Inflammatory macrophage treated with lipopolysaccharide for 4 hours (primary cell): ENCODE results near the gene KCND2.

Source experiments
- DNase-seq: peaks from one replicate; pipeline ENCODE4 v3.0.0-alpha.2; 2020

KCND2 gene

DNA sequence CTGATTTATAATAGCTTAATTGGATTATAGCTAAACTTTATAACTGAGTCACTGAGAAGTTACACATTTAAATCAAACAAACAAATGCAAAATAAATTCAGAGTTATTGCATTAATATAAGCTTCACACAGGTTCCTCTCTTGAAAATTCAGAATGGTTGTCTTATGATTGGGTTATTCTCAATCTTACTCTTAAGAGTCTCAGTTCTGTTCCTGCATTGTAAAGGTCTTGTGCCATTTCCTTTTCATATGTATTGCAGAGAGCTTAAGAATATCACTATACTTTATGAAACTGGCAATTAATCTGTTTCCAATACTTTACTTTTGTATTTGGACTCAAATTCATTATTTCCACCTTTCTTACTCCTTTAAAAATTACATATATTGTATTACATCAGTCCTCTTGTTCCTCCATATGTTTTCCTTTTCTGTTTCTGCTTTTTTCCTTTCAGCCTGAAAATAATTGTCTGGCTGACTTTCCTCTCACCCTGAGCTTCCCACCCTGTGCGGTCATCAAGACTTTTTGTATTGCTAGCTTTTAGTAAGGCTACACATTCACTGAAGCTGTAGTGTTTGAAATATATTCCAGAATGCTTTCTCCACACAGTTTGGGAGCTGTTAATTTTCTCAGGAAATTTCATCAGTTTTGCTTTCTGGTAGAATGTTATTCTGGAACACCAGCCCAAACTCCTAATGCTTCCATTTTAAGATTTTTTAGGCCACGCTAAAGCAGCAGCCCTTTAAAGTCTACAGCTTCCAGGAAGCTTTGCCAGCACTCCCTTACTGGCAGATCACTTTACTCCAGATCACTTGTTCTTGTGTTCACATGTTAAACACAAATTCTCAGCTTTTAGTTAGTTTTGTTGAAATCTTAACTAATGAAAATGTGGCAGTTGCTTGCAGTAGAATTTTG lies 139.4 kb downstream of the KCND2 start:
- no peak for DNase-seq

DNA sequence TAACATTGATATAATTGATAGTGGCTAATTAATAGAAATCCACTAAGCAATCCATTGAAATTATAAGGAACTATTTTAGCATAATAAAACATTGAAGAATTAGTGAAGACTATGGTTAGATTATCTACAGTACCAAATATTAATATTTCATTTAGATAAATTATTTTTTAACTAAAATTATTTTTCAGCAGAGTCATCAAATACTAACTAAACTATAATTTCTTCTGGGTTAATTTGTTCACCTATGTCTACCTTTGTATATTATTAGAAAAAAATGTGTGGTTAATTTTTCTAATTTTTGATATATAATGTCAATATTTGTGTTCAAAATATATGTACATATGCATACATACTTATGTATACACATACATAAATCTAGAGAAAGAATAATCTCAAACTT lies 140.2 kb downstream of the KCND2 start:
- no peak for DNase-seq

DNA sequence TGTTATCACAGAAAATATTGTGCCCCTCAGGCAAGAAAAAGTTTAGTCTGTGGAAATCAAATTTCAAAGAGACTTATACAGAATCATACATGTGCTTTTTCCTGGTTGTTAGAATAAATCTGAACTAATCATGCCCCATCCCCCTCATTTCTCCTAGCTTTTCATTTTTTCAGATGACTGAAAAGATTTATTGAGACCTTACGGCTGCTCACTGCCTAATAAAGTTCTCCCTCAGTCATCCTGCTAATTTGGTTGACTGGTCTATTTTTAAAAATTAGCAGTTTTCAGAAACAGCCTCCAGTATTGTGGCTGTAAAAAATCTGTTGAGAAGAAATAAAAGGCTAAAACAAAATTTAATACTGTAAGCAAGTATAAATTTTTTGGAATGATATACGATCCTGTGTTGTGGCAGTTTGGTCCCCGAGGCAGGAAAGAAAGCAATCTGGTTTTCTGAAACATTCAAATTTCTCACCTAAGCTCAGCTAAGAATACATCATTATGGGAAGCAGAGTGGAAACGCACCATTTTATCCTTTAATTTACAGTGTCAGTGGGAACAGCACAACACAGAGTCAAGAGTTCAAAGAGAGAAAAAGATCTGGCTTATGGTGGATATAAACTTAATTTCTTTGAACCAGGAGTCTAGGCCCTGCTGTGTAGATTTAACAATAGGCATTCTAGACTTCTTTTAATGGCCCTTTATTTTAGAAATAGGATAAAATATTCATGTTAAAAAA lies 144.4 kb downstream of the KCND2 start:
- DNase-seq = no peak

DNA sequence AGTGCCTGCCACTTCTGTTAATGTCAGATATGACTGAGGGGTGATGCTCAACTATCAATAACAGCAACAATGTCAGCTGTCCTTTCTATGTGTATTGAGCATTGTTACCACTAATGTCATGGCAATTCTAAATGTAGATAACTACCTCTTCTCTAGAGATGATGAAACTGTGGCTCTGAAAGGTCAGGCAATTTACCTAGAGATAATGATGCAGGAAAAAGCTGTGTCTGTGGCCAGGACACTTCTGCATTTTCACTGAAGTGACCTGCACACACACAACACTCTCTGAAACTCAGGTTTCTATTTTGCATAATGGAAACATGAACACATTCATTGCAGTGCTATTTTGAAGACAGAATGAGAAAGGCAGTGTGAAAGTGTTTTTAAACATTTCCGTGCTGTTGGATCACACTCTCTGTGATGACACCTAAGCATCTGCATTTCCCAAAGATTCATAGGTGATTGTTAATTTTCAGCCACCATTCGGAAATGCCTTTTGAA lies 148.2 kb downstream of the KCND2 start:
- no peak for DNase-seq

DNA sequence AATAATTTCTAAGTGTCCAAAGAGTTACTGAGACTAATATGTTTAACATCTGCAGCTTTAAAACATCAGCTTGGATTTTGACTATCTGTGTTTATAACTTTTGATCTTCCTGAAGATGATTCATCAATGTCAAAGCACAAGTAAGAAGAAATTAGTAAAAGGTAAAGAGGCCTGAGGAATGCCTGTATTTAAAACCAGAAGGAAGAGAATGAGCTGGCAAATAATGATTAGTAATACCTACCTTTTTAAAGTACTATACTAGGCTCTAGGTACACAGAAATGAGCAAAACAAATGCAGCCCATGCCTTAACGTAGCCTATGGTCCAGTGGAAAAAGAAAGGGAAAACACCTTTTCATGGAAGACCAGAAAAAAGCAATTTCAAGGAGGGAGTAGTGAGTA lies 158.0 kb downstream of the KCND2 start:
- no peak for DNase-seq

DNA sequence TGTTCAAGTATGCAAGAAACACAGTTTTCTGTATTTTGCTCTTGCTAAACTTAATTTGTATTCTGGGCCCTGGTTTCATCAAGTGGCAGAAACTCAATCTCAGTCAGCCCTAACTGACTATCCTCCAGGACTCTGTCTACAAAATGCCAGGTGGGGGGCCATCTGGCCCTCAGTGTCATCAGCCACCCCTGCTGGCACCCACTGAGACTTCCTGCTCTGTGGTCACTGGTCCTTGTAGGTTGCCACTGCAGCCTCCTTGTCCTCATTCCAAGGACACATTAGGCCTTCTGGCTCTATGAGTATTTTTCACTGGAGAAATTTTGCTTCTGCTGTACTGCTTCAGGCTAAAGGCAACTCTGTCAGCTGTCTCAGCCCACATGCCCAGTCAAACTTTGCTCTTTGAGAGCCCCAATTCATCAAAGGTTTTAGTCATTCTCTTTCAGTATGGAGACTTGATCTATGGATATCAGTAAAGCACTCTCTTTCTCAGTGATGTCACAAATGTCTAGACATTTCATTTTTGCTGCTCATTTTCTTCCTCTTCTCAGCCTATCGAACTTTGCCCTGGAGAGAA lies 163.6 kb downstream of the KCND2 start:
- no peak for DNase-seq

DNA sequence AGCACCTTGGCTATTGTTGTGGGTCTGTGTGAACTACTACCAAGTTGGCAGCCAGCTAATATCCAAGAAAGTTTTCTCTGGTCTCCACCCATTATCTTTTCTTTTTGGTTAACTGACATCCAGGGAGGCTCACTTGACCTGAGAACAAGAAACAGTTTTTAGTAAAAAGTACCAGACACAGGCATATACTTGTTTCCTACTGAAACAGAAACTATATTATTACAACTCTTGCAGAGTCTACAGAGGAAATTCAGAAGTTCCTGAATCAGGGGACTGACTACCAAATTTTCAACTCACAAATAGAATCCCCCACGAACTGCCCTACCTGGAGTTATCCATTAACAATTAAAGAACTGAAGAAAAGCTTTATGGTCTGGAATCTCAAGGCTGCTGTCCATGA lies 168.9 kb downstream of the KCND2 start:
- no peak for DNase-seq

GRCh38 chr7:120442838-120443237 lies 169.9 kb downstream of the KCND2 start:
- no peak for DNase-seq

GRCh38 chr7:120444650-120445049 lies 171.7 kb downstream of the KCND2 start:
- no peak for DNase-seq

- DNase-seq = no peak
Observed at GRCh38 chr7:120445276-120445675, 172.3 kb downstream of the KCND2 start.

DNA sequence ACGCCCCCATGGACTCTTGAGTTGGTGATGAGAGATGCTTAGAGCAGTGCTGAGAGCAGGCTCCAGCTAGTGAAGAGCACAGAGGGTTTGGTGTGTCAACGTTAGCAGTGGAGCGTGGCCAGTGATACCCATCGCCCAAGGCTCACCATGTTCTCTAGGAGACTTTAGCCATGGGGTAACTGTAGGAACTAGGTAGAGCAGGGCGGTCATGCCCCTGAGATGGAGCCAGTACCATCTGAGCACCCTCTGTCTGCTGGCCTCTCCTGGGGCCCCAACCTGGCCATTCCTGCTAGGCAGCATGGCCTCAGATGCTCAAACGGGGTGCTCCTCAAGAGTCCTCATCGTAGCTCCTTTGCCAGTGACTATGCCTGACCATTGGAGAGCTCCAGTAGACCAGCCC lies 179.7 kb downstream of the KCND2 start:
- DNase-seq = no peak

DNA sequence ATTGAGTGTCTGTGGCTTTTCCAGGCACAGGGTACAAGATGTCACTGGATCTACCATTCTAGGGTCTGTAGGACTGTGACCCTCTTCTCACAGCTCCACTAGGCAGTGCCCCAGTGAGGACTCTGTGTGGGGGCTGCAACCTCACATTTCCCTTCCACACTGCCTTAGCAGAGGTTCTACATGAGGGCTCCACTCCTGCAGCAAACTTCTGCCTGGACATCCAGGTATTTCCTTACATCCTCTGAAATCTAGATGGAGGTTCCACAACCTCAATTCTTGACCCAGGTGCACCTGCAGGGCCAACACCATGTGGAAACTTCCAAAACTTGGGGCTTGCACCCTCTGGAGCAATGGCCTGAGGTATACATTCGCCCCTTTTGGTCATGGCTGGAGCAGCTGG lies 183.7 kb downstream of the KCND2 start:
- DNase-seq = no peak

GRCh38 chr7:120460949-120461348 lies 188.0 kb downstream of the KCND2 start:
- DNase-seq = no peak

DNA sequence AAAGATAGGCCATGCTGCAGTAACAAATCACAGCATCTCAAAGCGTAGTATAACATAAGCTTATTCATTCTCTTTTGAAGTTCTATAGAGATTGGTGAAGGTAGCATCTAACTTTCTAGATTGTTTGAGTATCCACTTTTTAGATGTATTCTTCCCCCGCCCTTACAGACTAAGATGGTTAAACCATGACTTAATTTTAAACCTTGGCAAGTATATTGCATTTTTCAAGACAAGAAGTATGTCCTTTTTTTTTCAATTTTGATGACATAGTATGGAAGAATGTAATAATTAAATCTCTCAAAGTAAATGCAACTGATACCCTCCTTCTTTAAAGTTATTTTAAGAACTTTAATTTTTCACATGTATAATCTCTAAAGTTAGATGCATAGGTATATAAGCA lies 190.0 kb downstream of the KCND2 start:
- DNase-seq = no peak

GRCh38 chr7:120464104-120464503 lies 191.1 kb downstream of the KCND2 start:
- no peak for DNase-seq

DNA sequence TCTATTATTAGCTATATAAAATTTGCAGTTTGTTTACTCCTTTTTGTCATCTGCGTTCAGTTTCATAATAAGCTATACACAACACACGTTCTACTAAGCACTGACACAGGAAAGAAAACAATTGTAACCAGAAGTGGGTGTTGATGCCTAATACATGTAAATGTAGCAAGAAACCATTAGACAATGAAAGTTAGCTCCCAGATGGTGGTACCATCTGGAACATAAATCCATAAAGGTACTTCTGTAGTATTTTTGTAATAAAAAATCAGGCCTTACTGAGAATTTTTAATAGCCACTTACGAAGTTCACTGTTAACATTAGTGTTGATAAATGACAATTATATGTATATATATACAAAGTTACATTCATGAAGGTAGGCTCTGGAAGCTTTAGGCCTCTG lies 194.7 kb downstream of the KCND2 start:
- DNase-seq = no peak

- no peak for DNase-seq
Observed at GRCh38 chr7:120468611-120469010, 195.6 kb downstream of the KCND2 start.

GRCh38 chr7:120472892-120473291 lies 199.9 kb downstream of the KCND2 start:
- DNase-seq = no peak

DNA sequence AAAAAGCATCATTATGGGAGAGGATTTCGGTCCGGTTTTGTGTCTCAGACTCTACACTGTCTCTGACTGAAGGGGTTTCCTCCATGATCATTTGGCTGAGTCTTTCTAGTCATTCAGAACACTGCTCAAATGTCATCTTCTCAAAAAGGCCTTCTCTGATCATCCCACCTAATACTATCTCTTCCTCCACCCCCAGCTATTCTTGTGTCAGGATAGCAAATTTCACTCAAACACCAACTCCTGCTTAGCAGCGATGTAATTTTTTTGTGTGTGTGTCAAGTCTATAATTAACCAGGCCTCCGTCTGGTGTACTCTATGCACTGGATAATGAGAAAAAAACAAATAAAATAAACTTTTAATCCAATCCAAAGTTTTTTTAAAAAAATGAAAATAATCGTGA lies 200.4 kb downstream of the KCND2 start:
- no peak for DNase-seq

- no peak for DNase-seq
Observed at GRCh38 chr7:120475994-120476393, 203.0 kb downstream of the KCND2 start.

DNA sequence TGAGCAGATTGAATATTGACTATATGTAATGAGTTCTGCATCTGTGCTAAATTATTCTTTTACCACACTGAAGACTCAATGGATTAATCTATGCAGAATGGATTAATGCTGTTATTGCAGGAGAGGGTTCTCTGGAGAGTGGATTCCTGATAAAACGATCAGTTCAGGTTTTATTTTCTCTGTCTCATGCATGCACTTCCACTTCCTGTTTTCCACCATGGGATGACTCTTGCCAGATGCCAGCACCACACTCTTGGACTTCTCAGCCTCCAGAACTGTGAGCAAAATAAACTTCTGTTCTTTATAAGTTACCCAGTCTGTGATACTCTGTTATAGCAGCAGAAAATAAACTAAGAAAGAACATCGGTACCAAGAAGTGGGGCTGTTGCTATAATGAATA lies 207.5 kb downstream of the KCND2 start:
- no peak for DNase-seq

GRCh38 chr7:120480930-120481329 lies 208.0 kb downstream of the KCND2 start:
- no peak for DNase-seq

GRCh38 chr7:120486164-120486563 lies 213.2 kb downstream of the KCND2 start:
- no peak for DNase-seq

- DNase-seq = no peak
Observed at GRCh38 chr7:120502132-120502531, 229.2 kb downstream of the KCND2 start.
